Dendritic cell treated with granulocyte-macrophage colony-stimulating factor and Interleukin-4, amounts not matched to agents 40 ng/mL and 50 ng/mL, for 4 days (primary cell): ENCODE results near the gene SPATA2.
"Not testable (repeated sequence)": the region's sequence is repeated elsewhere in the genome, so short reads cannot be mapped to it uniquely, and the experiment has no call there.

Experiments
- H3K27ac Mint-ChIP-seq: one replicate; pipeline ENCODE4 v1.8.0; 2022; ENCODE audit warnings: mild to moderate bottlenecking, mixed read lengths
- H3K27me3 Mint-ChIP-seq: one replicate; pipeline ENCODE4 v1.8.0; 2022; ENCODE audit warnings: mild to moderate bottlenecking, mixed read lengths
- H3K36me3 Mint-ChIP-seq: one replicate; pipeline ENCODE4 v1.8.0; 2022; ENCODE audit warnings: low read depth, mixed read lengths
- H3K4me1 Mint-ChIP-seq: one replicate; pipeline ENCODE4 v1.8.0; 2022; ENCODE audit warnings: low read depth, mixed read lengths
- H3K4me3 Mint-ChIP-seq: one replicate; pipeline ENCODE4 v1.8.0; 2022; ENCODE audit warnings: mild to moderate bottlenecking, moderate library complexity, mixed read lengths
- H3K9me3 Mint-ChIP-seq: one replicate; pipeline ENCODE4 v1.8.0; 2022; ENCODE audit warnings: mixed read lengths
- intact Hi-C: fragments of 100-400 bp; cut with micrococcal nuclease; formaldehyde crosslinking; loops from one replicate; pipeline ENCODE4 v1.15.0; 2022

SPATA2 gene

GRCh38 chr20:49904440-49905214 is 10.7 kb downstream of the SPATA2 start:
- no peaks in the 10 kb centered on the region for H3K27me3 Mint-ChIP-seq
- intact Hi-C loops: no loop called here
- H3K9me3 Mint-ChIP-seq: no peaks in the 10 kb centered on the region
- H3K4me3 Mint-ChIP-seq: no peak overlapping the region
- no peaks in the 10 kb centered on the region for H3K4me1 Mint-ChIP-seq
- H3K27ac Mint-ChIP-seq: no peak overlapping the region
- H3K36me3 Mint-ChIP-seq: peaks cover 73% of the 10 kb centered on the region

GRCh38 chr20:49901588-49901987 is 13.7 kb downstream of the SPATA2 start:
- peaks cover 14% of the 10 kb centered on the region for H3K4me1 Mint-ChIP-seq
- no peak overlapping the region for H3K4me3 Mint-ChIP-seq
- peaks cover 43% of the 10 kb centered on the region for H3K36me3 Mint-ChIP-seq
- no peaks in the 10 kb centered on the region for H3K27me3 Mint-ChIP-seq
- intact Hi-C loops: no loop called here
- no peaks in the 10 kb centered on the region for H3K9me3 Mint-ChIP-seq
- no peak overlapping the region for H3K27ac Mint-ChIP-seq

- no peaks in the 10 kb centered on the region for H3K9me3 Mint-ChIP-seq
- intact Hi-C loops: no loop called here
- no peak overlapping the region for H3K4me3 Mint-ChIP-seq
- H3K27me3 Mint-ChIP-seq: no peaks in the 10 kb centered on the region
- H3K36me3 Mint-ChIP-seq: peaks cover 24% of the 10 kb centered on the region
- H3K27ac Mint-ChIP-seq: no peak overlapping the region
- peaks cover 26% of the 10 kb centered on the region for H3K4me1 Mint-ChIP-seq
Measured at GRCh38 chr20:49899541-49900383, 15.6 kb downstream of the SPATA2 start.

- Mint-ChIP-seq H3K4me1 (peaks cover 62% of the 10 kb centered on the region), H3K4me3 (no peak overlapping the region), H3K27ac (peak overlapping the region; percentile 37), H3K36me3 (no peaks in the 10 kb centered on the region), H3K27me3 (no peaks in the 10 kb centered on the region), H3K9me3 (no peaks in the 10 kb centered on the region)
- intact Hi-C loops: no loop called here
Measured at GRCh38 chr20:49896204-49896603, 19.1 kb downstream of the SPATA2 start.

GRCh38 chr20:49895474-49896093 is 19.7 kb downstream of the SPATA2 start:
- H3K4me3 Mint-ChIP-seq, intact Hi-C loops, H3K27ac Mint-ChIP-seq, H3K36me3 Mint-ChIP-seq, H3K27me3 Mint-ChIP-seq, H3K9me3 Mint-ChIP-seq: not testable (repeated sequence)
- H3K4me1 Mint-ChIP-seq: peaks cover 68% of the 10 kb centered on the region

- no peaks in the 10 kb centered on the region for H3K9me3 Mint-ChIP-seq
- peaks cover 10% of the 10 kb centered on the region for H3K36me3 Mint-ChIP-seq
- intact Hi-C loops: no loop called here
- H3K27me3 Mint-ChIP-seq: no peaks in the 10 kb centered on the region
- H3K27ac Mint-ChIP-seq: peak overlapping the region; percentile 38
- H3K4me1 Mint-ChIP-seq: peaks cover 83% of the 10 kb centered on the region
- H3K4me3 Mint-ChIP-seq: no peak overlapping the region
Measured at GRCh38 chr20:49894073-49894470, 21.3 kb downstream of the SPATA2 start.

- peak overlapping the region; percentile 38 for H3K27ac Mint-ChIP-seq
- H3K27me3 Mint-ChIP-seq: no peaks in the 10 kb centered on the region
- intact Hi-C loops: no loop called here
- peaks cover 89% of the 10 kb centered on the region for H3K4me1 Mint-ChIP-seq
- H3K36me3 Mint-ChIP-seq: peaks cover 16% of the 10 kb centered on the region
- H3K9me3 Mint-ChIP-seq: no peaks in the 10 kb centered on the region
- peak overlapping the region; percentile 17 for H3K4me3 Mint-ChIP-seq
Measured at GRCh38 chr20:49893242-49894072, 21.9 kb downstream of the SPATA2 start.

- no peak overlapping the region for H3K4me3 Mint-ChIP-seq
- H3K4me1 Mint-ChIP-seq: peaks cover 93% of the 10 kb centered on the region
- intact Hi-C loops: no loop called here
- peak overlapping the region; percentile 38 for H3K27ac Mint-ChIP-seq
- H3K27me3 Mint-ChIP-seq: no peaks in the 10 kb centered on the region
- H3K9me3 Mint-ChIP-seq: no peaks in the 10 kb centered on the region
- H3K36me3 Mint-ChIP-seq: peaks cover 23% of the 10 kb centered on the region
Measured at GRCh38 chr20:49892817-49893216, 22.5 kb downstream of the SPATA2 start.

- Mint-ChIP-seq H3K4me3 (no peak overlapping the region), H3K27ac (peak overlapping the region; percentile 38)
Measured at GRCh38 chr20:49892260-49892659, 23.1 kb downstream of the SPATA2 start.

GRCh38 chr20:49891476-49892110 is 23.7 kb downstream of the SPATA2 start:
- intact Hi-C loops: no loop called here
- Mint-ChIP-seq H3K9me3 (no peaks in the 10 kb centered on the region), H3K27ac (no peak overlapping the region), H3K4me3 (no peak overlapping the region), H3K27me3 (no peaks in the 10 kb centered on the region), H3K4me1 (peaks cover 92% of the 10 kb centered on the region), H3K36me3 (peaks cover 35% of the 10 kb centered on the region)

More at GRCh38 chr20:49892260-49892659, 23.1 kb downstream of the SPATA2 start:
- no peaks in the 10 kb centered on the region for H3K9me3 Mint-ChIP-seq
- H3K27me3 Mint-ChIP-seq: no peaks in the 10 kb centered on the region
- peaks cover 28% of the 10 kb centered on the region for H3K36me3 Mint-ChIP-seq
- peaks cover 93% of the 10 kb centered on the region for H3K4me1 Mint-ChIP-seq
- intact Hi-C loops: no loop called here

- H3K27me3 Mint-ChIP-seq: no peaks in the 10 kb centered on the region
- peaks cover 84% of the 10 kb centered on the region for H3K4me1 Mint-ChIP-seq
- peaks cover 44% of the 10 kb centered on the region for H3K36me3 Mint-ChIP-seq
- intact Hi-C loops: no loop called here
- no peak overlapping the region for H3K27ac Mint-ChIP-seq
- H3K9me3 Mint-ChIP-seq: no peaks in the 10 kb centered on the region
- no peak overlapping the region for H3K4me3 Mint-ChIP-seq
Measured at GRCh38 chr20:49890471-49891361, 24.6 kb downstream of the SPATA2 start.

- Mint-ChIP-seq H3K9me3 (no peaks in the 10 kb centered on the region), H3K27ac (peak overlapping the region; percentile 66), H3K4me3 (no peak overlapping the region), H3K36me3 (peaks cover 52% of the 10 kb centered on the region), H3K27me3 (no peaks in the 10 kb centered on the region), H3K4me1 (peaks cover 81% of the 10 kb centered on the region)
- intact Hi-C loops: no loop called here
Measured at GRCh38 chr20:49889935-49890333, 25.4 kb downstream of the SPATA2 start.
